Kidney (tissue), 14 donors: ENCODE results near the gene ARAP1. TPM values are rescaled to one million over a fixed set of nuclear protein-coding genes. Genes with fewer than 3 reads are reported as not detected.

Experiments
- DNase-seq, 5 donors: peaks; one replicate each; pipeline ENCODE4 v3.0.0-alpha.2; 2013 to 2020
- FAIRE-seq: peaks from 2 replicates; lab custom pipeline; 2012; peaks lifted over from hg19 to GRCh38; lab: Jason Lieb, UNC
- H3K27ac ChIP-seq, 2 donors: one replicate each; pipeline ENCODE4 v1.7.0; 2013; ENCODE audit warnings: low read depth in 2 of 2, low read length in 2 of 2, inconsistent platforms in 1 of 2
- H3K27me3 ChIP-seq: one replicate; pipeline ENCODE4 v1.7.1; 2013; ENCODE audit warnings: low read length, inconsistent platforms; ENCODE audit not compliant: control insufficient read depth, insufficient read depth
- H3K36me3 ChIP-seq, 3 donors: one replicate each; pipeline versions ENCODE4 v1.7.0 to v1.7.1; 2013; ENCODE audit warnings: low read length in 3 of 3, control low read depth in 1 of 3, inconsistent platforms in 1 of 3; ENCODE audit not compliant: insufficient read depth in 3 of 3, control insufficient read depth in 2 of 3
- H3K4me1 ChIP-seq, 3 donors: one replicate each; pipeline versions ENCODE4 v1.7.0 to v1.7.1; 2013; ENCODE audit warnings: low read length in 3 of 3, inconsistent platforms in 1 of 3, low read depth in 1 of 3; ENCODE audit not compliant: control insufficient read depth in 2 of 3, insufficient read depth in 2 of 3
- H3K4me3 ChIP-seq, 3 donors: one replicate each; pipeline versions ENCODE4 v1.7.0 to v1.8.1; 2013; ENCODE audit warnings: low read length in 3 of 3, control low read depth in 1 of 3, inconsistent platforms in 1 of 3
- H3K9ac ChIP-seq, 3 donors: one replicate each; pipeline versions ENCODE4 v1.7.0 to v1.7.1; 2013; ENCODE audit warnings: low read length in 3 of 3, control low read depth in 1 of 3, inconsistent platforms in 1 of 3
- H3K9me3 ChIP-seq, 3 donors: one replicate each; pipeline versions ENCODE4 v1.7.0 to v1.7.1; 2013; ENCODE audit warnings: low read length in 3 of 3, control low read depth in 1 of 3, inconsistent platforms in 1 of 3; ENCODE audit not compliant: control insufficient read depth in 2 of 3, insufficient read depth in 1 of 3
- intact Hi-C: fragments of 100-400 bp; cut with DNase I; formaldehyde crosslinking; loops from one replicate; pipeline ENCODE4 v1.11.1; 2022
- polyA plus RNA-seq: library from polyadenylated mRNA; stranded (reverse); fragments of 350-450 nt; fragmentation: Illumina TruSeq; extraction: RNeasy Lipid Tissue Mini Kit (QIAGEN cat#74804); gene quantifications from one replicate; pipeline ENCODE4 v1.2.3, GENCODE V29; 2014; ENCODE audit warnings: low read depth, low replicate concordance; ENCODE audit not compliant: insufficient read depth
- total RNA-seq: library from RNA; stranded (reverse); fragmentation: NEBNext Ultra II Directional; extraction: Animal tissue kit (Norgen Biotek cat#: 25700); gene quantifications from one replicate; pipeline ENCODE4 v1.2.1, GENCODE V29; 2021
- TF ChIP-seq, protein P1 (sequence below): IDR thresholded peaks from 3 replicates; pipeline ENCODE4 v1.5.1; 2012; ENCODE audit warnings: mild to moderate bottlenecking, moderate library complexity, borderline replicate concordance; ENCODE audit not compliant: insufficient read depth; ENCODE audit errors: extremely low read depth
- donor health status: control.
- donor health status: control.
- donor health status: control.
- donor health status: control.
- donor health status: control.
- donor health status: DM: yes; HTN: yes; CAD: no.
- donor health status: Normal renal cell carcinoma (clear cell type).

The ARAP1 gene
- total and polyA plus RNA-seq, 2 donors from 2014 or later: 58.2 to 80.8 TPM

DNA sequence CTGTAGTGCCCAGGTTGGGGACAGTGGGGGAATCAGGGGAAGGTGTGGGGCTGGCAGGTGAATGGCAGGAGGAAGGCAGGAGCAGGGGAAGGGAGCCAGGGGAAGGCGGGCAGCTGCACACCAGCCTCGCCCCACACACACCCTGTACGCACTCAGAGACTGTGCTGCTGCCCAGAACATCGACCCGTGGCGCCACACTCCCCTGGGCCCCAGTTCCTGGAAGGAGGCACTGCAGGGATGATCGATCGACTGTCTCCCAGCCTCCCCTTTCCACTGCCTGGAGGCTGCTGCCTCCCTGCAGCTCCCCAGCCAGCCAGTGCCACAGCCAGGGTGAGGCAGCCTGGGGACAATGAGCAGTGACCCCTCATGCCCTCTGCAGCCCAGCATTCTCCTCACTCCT is 97.2 kb downstream of the ARAP1 start:
- Histone ChIP-seq H3K9me3 (no peaks in the 10 kb centered on the region), H3K27ac (no peak overlapping the region), H3K36me3 (no peaks in the 10 kb centered on the region), H3K4me3 (no peak overlapping the region), H3K9ac (no peak overlapping the region), H3K27me3 (no peaks in the 10 kb centered on the region), H3K4me1 (no peaks in the 10 kb centered on the region)
- DNase-seq (no peak), FAIRE-seq (no peak)
- intact Hi-C loops: no loop called here
- TF ChIP-seq, protein P1, sequence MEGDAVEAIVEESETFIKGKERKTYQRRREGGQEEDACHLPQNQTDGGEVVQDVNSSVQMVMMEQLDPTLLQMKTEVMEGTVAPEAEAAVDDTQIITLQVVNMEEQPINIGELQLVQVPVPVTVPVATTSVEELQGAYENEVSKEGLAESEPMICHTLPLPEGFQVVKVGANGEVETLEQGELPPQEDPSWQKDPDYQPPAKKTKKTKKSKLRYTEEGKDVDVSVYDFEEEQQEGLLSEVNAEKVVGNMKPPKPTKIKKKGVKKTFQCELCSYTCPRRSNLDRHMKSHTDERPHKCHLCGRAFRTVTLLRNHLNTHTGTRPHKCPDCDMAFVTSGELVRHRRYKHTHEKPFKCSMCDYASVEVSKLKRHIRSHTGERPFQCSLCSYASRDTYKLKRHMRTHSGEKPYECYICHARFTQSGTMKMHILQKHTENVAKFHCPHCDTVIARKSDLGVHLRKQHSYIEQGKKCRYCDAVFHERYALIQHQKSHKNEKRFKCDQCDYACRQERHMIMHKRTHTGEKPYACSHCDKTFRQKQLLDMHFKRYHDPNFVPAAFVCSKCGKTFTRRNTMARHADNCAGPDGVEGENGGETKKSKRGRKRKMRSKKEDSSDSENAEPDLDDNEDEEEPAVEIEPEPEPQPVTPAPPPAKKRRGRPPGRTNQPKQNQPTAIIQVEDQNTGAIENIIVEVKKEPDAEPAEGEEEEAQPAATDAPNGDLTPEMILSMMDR: no peak

DNA sequence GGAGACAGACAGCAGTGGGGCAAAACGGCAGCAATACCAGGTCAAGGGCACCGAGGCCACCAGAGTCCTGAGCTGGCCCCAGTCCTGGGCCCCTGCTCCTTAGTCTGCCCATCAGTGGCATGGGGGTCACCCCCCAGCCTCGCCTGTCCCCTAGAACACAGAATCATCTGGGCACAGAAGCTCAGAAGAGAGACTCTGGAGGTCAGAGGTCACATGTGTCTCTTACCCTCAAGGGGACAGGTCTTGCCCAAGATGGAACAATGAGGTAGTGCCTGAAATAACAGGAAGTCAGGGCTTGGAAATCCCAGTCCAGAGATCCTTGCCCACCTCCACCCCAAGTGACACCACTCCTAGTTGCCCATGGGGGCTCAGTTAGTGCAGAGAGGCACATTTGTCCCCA is 98.6 kb downstream of the ARAP1 start:
- H3K36me3 ChIP-seq: no peaks in the 10 kb centered on the region
- FAIRE-seq: no peak
- intact Hi-C loops: no loop called here
- no peaks in the 10 kb centered on the region for H3K27me3 ChIP-seq
- H3K4me1 ChIP-seq: no peaks in the 10 kb centered on the region
- H3K27ac ChIP-seq: no peak overlapping the region
- no peaks in the 10 kb centered on the region for H3K9me3 ChIP-seq
- TF ChIP-seq, protein P1: no peak
- no peak overlapping the region for H3K9ac ChIP-seq
- DNase-seq: no peak
- H3K4me3 ChIP-seq: no peak overlapping the region

DNA sequence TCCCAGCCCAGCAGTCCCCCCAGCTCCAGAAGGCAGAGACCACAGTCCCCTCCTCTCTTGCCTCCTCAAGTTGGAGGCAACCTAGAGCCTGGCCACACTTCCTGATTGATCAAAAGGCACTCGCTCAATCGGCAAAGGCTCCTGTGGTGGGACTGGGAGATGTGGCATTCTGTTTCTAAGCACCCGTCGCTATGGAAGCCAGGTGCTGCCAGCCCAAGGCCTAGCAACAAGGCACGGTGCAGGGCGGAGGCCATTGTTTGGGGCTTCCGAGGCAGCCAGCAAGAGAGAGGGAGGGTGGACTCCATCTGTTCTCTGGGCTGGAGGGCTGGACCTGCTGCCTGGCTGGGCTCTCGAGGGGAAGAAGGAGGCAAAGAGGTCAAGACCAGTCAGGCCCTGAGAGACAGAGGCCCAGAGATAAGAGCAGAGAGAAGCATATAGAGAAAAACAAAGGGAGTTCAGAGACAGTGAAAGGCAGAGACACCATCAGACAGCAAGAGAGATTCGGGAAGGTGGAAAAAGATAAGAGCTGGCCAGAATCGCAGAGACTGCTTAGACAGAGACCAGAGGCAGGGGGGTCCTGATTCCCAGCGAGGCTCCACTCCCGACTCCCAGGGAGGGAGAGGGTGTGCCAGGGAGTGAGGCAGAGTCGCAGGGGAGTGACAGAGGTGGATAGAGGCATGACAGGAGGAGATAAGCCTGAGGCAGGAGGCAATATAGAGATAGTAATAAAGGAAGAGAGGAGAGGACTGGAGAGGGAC is 99.2 kb downstream of the ARAP1 start:
- DNase-seq: peak in 1 of 5 donors; percentile 47
- TF ChIP-seq, protein P1: no peak
- H3K36me3 ChIP-seq: no peaks in the 10 kb centered on the region

More for the DNA sequence above, 99.2 kb downstream of the ARAP1 start:
- FAIRE-seq: no peak
- no peak overlapping the region for H3K9ac ChIP-seq
- no peak overlapping the region for H3K4me3 ChIP-seq
- H3K9me3 ChIP-seq: no peaks in the 10 kb centered on the region
- H3K27me3 ChIP-seq: no peaks in the 10 kb centered on the region
- intact Hi-C loops: no loop called here
- H3K4me1 ChIP-seq: no peaks in the 10 kb centered on the region
- no peak overlapping the region for H3K27ac ChIP-seq
